GM12865 (cell line): ENCODE data around the gene CTU2.

Source experiments
- DNase-seq: peaks from one replicate; pipeline ENCODE4 v3.0.0; 2010; ENCODE audit warnings: low read depth
- H3K4me3 ChIP-seq: 2 replicates; pipeline ENCODE4 v1.5.1; 2011; ENCODE audit warnings: mild to moderate bottlenecking, low read depth, low read length, control low read depth
- CTCF ChIP-seq: IDR thresholded peaks from 2 replicates; pipeline ENCODE4 v1.5.1; 2011; ENCODE audit warnings: low read length, control low read depth, low read depth, inconsistent platforms; ENCODE audit not compliant: insufficient read depth; ENCODE audit errors: missing control alignments

Gene CTU2

GRCh38 chr16:88758944-88759244 is 52.6 kb downstream of the CTU2 start:
- TF ChIP-seq CTCF = no peak
- no peak overlapping the region for H3K4me3 ChIP-seq
- DNase-seq = no peak

GRCh38 chr16:88759245-88759975 is 53.1 kb downstream of the CTU2 start:
- H3K4me3 ChIP-seq = no peak overlapping the region
- TF ChIP-seq CTCF = no peak
- no peak for DNase-seq

- no peak for DNase-seq
- no peak overlapping the region for H3K4me3 ChIP-seq
- no peak for TF ChIP-seq CTCF
These were observed 53.7 kb downstream of the CTU2 start for GRCh38 chr16:88759976-88760350.

GRCh38 chr16:88760424-88761142 is 54.3 kb downstream of the CTU2 start:
- DNase-seq = no peak
- no peak overlapping the region for H3K4me3 ChIP-seq
- TF ChIP-seq CTCF = no peak

- no peak for DNase-seq
- no peak for TF ChIP-seq CTCF
These were observed 54.8 kb downstream of the CTU2 start for GRCh38 chr16:88761143-88761534.

GRCh38 chr16:88761830-88762229 is 55.5 kb downstream of the CTU2 start:
- no peak overlapping the region for H3K4me3 ChIP-seq
- no peak for DNase-seq
- no peak for TF ChIP-seq CTCF

More at GRCh38 chr16:88761143-88761534, 54.8 kb downstream of the CTU2 start:
- H3K4me3 ChIP-seq = no peak overlapping the region
